Omental fat pad (tissue), 4 donors: ENCODE measurements around the gene PATJ. TPM values are rescaled to one million over a fixed set of nuclear protein-coding genes. Genes with fewer than 3 reads are reported as not detected.
"Not testable (repeated sequence)": the region's sequence is repeated elsewhere in the genome, so short reads cannot be mapped to it uniquely, and the experiment has no call there.

Experiments used
- ATAC-seq: fragments of 150-250 bp; one replicate; pipeline ENCODE4 v1.9.1; 2016; ENCODE audit warnings: mild to moderate bottlenecking, moderate library complexity; ENCODE audit not compliant: low FRiP score
- DNase-seq: peaks from one replicate; pipeline ENCODE4 v3.0.0-alpha.2; 2019; ENCODE audit warnings: low spot score
- CTCF ChIP-seq, 3 donors: fragments of 450-650 bp; IDR thresholded peaks; one replicate each; pipeline ENCODE4 v1.5.1; 2016 to 2017; ENCODE audit warnings: antibody characterized with exemption in 3 of 3, mild to moderate bottlenecking in 3 of 3, moderate library complexity in 2 of 3
- total RNA-seq, 4 donors: library from RNA; depleted of rRNA; stranded (reverse); fragments of >200 nt; gene quantifications; one replicate each; pipeline ENCODE4 v1.1.0, GENCODE V29; 2016

The PATJ gene
- total RNA-seq, 4 donors from 2014 or later, result 12.1 to 31.4 (median 20.0) TPM

- no peak for ATAC-seq
- TF ChIP-seq CTCF (IDR thresholded peaks at IDR 0.05), result no peak
- DNase-seq, result no peak
These were observed 397.1 kb downstream of the PATJ start for GRCh38 chr1:62139410-62139809.

GRCh38 chr1:62140666-62141065 lies 398.4 kb downstream of the PATJ start:
- ATAC-seq, result no peak
- DNase-seq, result no peak
- TF ChIP-seq CTCF (IDR thresholded peaks at IDR 0.05), result no peak

GRCh38 chr1:62142496-62142895 lies 400.2 kb downstream of the PATJ start:
- no peak for TF ChIP-seq CTCF (IDR thresholded peaks at IDR 0.05)
- no peak for DNase-seq
- ATAC-seq, result no peak

- no peak for ATAC-seq
These were observed 402.1 kb downstream of the PATJ start for GRCh38 chr1:62144238-62144831.

GRCh38 chr1:62159940-62160348 lies 417.7 kb downstream of the PATJ start:
- no peak for ATAC-seq
- TF ChIP-seq CTCF (IDR thresholded peaks at IDR 0.05), result no peak

More at GRCh38 chr1:62144238-62144831, 402.1 kb downstream of the PATJ start:
- no peak for TF ChIP-seq CTCF (IDR thresholded peaks at IDR 0.05)
- no peak for DNase-seq

GRCh38 chr1:62161711-62162110 lies 419.4 kb downstream of the PATJ start:
- ATAC-seq, result no peak
- DNase-seq, result no peak

More at GRCh38 chr1:62159940-62160348, 417.7 kb downstream of the PATJ start:
- DNase-seq, result no peak

GRCh38 chr1:62170380-62170779 lies 428.1 kb downstream of the PATJ start:
- ATAC-seq, DNase-seq: not testable (repeated sequence)

More at GRCh38 chr1:62161711-62162110, 419.4 kb downstream of the PATJ start:
- TF ChIP-seq CTCF (IDR thresholded peaks at IDR 0.05), result no peak
